AG04450 (cell line): ENCODE results near the gene ZC3H4. TPM values are rescaled to one million over a fixed set of nuclear protein-coding genes. Genes with fewer than 3 reads are reported as not detected.

ENCODE experiments used
- CTCF ChIA-PET: fragments of 300-600, 350-600 bp; formaldehyde crosslinking; extraction: SDS; loops from one replicate; lab custom pipeline; 2022; ENCODE audit warnings: antibody characterized with exemption, inconsistent platforms; lab: Charles Lee
- POLR2A ChIA-PET: fragments of 350-600 bp; formaldehyde crosslinking; extraction: SDS; loops from one replicate; lab custom pipeline; 2021; ENCODE audit warnings: antibody characterized with exemption, inconsistent platforms; lab: Yijun Ruan, JAX
- DNase-seq: peaks from one replicate; pipeline ENCODE4 v3.0.0-alpha.2; 2011; ENCODE audit warnings: low read depth, low spot score
- H3K27ac ChIP-seq: one replicate; pipeline ENCODE4 v1.5.1; 2012; ENCODE audit warnings: low read depth, low read length, control low read depth
- H3K27me3 ChIP-seq: one replicate; pipeline ENCODE4 v1.6.0; 2012; ENCODE audit warnings: low read length; ENCODE audit not compliant: control insufficient read depth, insufficient read depth
- H3K4me3 ChIP-seq: 2 replicates; pipeline ENCODE4 v1.5.1; 2011; ENCODE audit warnings: mild to moderate bottlenecking, low read depth, low read length, control low read depth
- H3K9me3 ChIP-seq: 2 replicates; pipeline ENCODE4 v1.5.1; 2012; ENCODE audit warnings: low read length; ENCODE audit not compliant: control insufficient read depth, insufficient read depth
- polyA plus RNA-seq: library from polyadenylated mRNA; depleted of rRNA; stranded (reverse); fragments of >200 nt; gene quantifications from 2 replicates; pipeline ENCODE4 v1.2.3, GENCODE V29; 2011
- TF ChIP-seq, protein P1 (sequence below): IDR thresholded peaks from 2 replicates; pipeline ENCODE4 v1.5.1; 2011; ENCODE audit warnings: low read depth, low read length, control low read depth, inconsistent platforms

ZC3H4 gene
- polyA plus RNA-seq, 1 experiment: 4.9 TPM

DNA sequence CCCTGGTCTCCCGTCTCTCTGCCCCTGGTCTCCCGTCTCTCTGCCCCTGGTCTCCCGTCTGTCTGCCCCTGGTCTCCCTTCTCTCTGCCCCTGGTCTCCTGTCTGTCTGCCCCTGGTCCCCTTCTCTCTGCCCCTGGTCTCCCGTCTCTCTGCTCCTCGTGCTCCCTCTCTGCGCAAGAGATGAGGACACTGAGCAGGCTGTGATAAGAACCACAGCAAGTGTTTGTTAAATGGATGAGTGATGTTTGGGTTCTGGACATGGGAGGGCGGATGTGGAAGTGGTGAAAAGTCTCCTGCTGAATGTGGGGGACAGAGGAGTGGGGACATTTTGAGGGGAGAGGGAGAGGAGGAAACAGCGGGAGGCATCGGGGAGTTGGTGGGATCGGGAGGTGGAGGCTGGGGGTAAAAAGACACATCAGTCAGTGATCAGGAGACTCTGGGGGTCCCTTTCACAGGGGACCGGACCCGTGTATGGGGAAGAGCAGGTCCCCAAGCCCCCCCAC lies 85.9 kb downstream of the ZC3H4 start:
- TF ChIP-seq, protein P1, sequence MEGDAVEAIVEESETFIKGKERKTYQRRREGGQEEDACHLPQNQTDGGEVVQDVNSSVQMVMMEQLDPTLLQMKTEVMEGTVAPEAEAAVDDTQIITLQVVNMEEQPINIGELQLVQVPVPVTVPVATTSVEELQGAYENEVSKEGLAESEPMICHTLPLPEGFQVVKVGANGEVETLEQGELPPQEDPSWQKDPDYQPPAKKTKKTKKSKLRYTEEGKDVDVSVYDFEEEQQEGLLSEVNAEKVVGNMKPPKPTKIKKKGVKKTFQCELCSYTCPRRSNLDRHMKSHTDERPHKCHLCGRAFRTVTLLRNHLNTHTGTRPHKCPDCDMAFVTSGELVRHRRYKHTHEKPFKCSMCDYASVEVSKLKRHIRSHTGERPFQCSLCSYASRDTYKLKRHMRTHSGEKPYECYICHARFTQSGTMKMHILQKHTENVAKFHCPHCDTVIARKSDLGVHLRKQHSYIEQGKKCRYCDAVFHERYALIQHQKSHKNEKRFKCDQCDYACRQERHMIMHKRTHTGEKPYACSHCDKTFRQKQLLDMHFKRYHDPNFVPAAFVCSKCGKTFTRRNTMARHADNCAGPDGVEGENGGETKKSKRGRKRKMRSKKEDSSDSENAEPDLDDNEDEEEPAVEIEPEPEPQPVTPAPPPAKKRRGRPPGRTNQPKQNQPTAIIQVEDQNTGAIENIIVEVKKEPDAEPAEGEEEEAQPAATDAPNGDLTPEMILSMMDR: no peak
- Histone ChIP-seq H3K9me3 (no peaks in the 10 kb centered on the region; the same call in 1 of the 2 replicates), H3K27ac (no peak overlapping the region), H3K27me3 (peaks cover 39% of the 10 kb centered on the region), H3K4me3 (no peak overlapping the region)
- POLR2A ChIA-PET: no interaction called here
- DNase-seq: no peak
- CTCF ChIA-PET: interaction anchor here (0.6 kb wide), 1 partner anchor 9 kb away, joined by 4 read pairs; no protein-coding TSS in a partner anchor

DNA sequence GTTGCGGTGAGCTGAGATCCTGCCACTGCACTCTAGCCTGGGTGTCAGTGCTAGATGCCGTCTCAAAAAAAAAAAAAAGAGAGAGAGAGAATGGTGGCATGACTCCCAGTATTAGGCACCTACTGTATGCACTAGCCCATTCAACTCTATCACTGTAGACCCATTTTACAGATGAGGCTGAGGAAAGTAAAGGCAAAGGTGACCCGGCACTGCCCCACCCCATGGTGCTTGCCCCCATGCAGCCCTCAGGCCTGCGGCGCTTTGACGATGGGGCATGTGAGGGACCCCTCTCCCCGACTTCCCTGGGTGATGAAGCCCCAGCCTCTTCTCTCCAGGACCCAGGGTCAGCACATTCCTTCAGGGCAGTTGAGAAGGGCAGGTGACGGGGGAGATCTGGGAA lies 86.7 kb downstream of the ZC3H4 start:
- CTCF ChIA-PET: interaction anchor here (0.7 to 0.8 kb wide), 2 partner anchors 14 to 229 kb away, joined by 3 to 4 read pairs; no protein-coding TSS in a partner anchor

DNA sequence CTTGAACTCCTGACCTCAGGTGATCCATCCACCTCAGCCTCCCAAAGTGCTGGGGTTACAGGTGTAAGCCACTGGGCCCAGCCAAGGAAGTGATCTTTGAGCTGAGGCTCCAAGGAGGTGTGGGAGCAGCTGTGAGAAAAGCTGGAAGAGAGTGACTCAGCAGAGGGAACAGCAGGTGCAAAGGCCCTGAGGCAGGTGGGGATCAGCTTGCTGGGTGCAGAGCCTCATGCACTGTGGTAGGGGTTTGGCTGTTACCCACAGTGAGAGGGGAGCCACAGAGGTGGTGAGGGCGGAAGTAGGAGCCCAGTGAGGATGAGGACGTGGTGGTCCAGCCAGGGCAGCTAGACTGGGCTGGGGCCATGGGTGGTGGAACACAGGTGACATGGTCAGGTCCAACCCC lies 87.4 kb downstream of the ZC3H4 start:
- no peak overlapping the region for H3K4me3 ChIP-seq
- no peaks in the 10 kb centered on the region; the same call in 1 of the 2 replicates for H3K9me3 ChIP-seq
- H3K27me3 ChIP-seq: peaks cover 52% of the 10 kb centered on the region
- ChIA-PET POLR2A (no interaction called here), CTCF (interaction anchor here (0.8 kb wide), 1 partner anchor 13 kb away, joined by 4 read pairs; no protein-coding TSS in a partner anchor)
- no peak overlapping the region for H3K27ac ChIP-seq
- DNase-seq: no peak
- TF ChIP-seq, protein P1: no peak

More for the DNA sequence above, 86.7 kb downstream of the ZC3H4 start:
- Histone ChIP-seq H3K4me3 (no peak overlapping the region), H3K9me3 (no peaks in the 10 kb centered on the region; the same call in 1 of the 2 replicates), H3K27ac (no peak overlapping the region), H3K27me3 (peaks cover 46% of the 10 kb centered on the region)
- POLR2A ChIA-PET: no interaction called here
- DNase-seq: no peak
- TF ChIP-seq, protein P1: no peak

DNA sequence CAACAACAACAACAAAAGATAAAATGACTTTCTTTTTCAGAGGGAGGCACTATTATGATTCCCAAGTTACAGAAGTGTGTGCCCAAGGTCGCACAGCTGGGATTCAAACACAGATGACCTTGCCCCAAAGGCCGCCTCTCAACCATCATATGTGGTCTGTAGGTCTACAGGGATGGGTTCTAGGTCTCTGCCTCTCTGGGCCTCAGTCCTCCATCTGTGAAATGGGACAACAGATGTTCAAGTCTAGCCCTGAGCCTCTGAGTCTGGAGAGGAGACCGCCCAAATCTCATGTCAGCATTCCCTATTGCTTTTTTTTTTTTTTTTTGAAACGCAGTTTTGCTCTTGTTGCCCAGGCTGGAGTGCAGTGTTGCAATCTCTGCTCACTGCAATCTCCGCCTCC lies 89.1 kb downstream of the ZC3H4 start:
- CTCF ChIA-PET: interaction anchor here (0.9 to 3.1 kb wide), 2 partner anchors 11 to 101 kb away, joined by 3 to 23 read pairs; no protein-coding TSS in a partner anchor
- peaks cover 63% of the 10 kb centered on the region for H3K27me3 ChIP-seq
- TF ChIP-seq, protein P1: no peak
- H3K27ac ChIP-seq: no peak overlapping the region
- POLR2A ChIA-PET: no interaction called here
- no peak for DNase-seq
- H3K4me3 ChIP-seq: no peak overlapping the region
- no peaks in the 10 kb centered on the region; the same call in 1 of the 2 replicates for H3K9me3 ChIP-seq

DNA sequence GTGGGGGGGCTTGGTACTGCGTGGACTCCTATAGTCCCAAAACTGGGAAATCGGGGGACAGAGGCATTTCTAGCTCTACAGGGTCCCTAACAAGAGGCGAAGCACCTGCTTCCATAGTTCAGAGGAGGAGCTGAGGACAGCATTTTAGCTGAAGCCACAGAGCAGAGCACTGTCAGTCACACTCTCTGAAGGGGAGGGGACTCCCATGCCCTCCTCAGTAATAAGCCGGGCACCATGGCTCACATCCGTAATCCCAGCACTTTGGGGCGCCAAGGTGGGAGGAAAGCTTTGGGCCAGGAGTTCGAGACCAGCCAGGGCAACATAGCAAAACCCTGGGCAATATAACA lies 90.2 kb downstream of the ZC3H4 start:
- no peak overlapping the region for H3K4me3 ChIP-seq
- H3K27me3 ChIP-seq: peaks cover 63% of the 10 kb centered on the region
- H3K27ac ChIP-seq: no peak overlapping the region
- DNase-seq: no peak
- TF ChIP-seq, protein P1: no peak
- POLR2A ChIA-PET: no interaction called here
- H3K9me3 ChIP-seq: no peaks in the 10 kb centered on the region; the same call in 1 of the 2 replicates
- CTCF ChIA-PET: interaction anchor here (3.1 kb wide), 1 partner anchor 10 kb away, joined by 23 read pairs; no protein-coding TSS in a partner anchor
